SU-DHL-6 (cell line): ENCODE measurements around the gene ADAM17.

Experiments used
- CTCF ChIP-seq: fragments of 200-600 bp; sonication (generic); IDR thresholded peaks from one replicate; pipeline ENCODE4 v1.5.1; 2017; ENCODE audit warnings: antibody characterized with exemption, mild to moderate bottlenecking, low read length, moderate library complexity; ENCODE audit not compliant: insufficient read depth, poor library complexity, severe bottlenecking
- EZH2phosphoT487 ChIP-seq: fragments of 200-600 bp; sonication (generic), shearing (Covaris generic); conservative IDR thresholded peaks from 2 replicates; pipeline ENCODE4 v1.6.1; 2018; ENCODE audit warnings: mild to moderate bottlenecking, antibody characterized with exemption, low read length, moderate library complexity, mixed read lengths

GRCh38 chr2:9595746-9596145 lies 40.1 kb upstream of the ADAM17 start:
- TF ChIP-seq CTCF (no peak), EZH2phosphoT487 (no peak)
